Parathyroid adenoma (tissue), 2 donors: Measurements from ENCODE around the gene ZNF236.

ENCODE experiments used
- H2AFZ ChIP-seq: fragments of 300-600 bp; sonication (generic); one replicate; pipeline ENCODE4 v1.7.0; 2017; ENCODE audit warnings: antibody characterized with exemption, mild to moderate bottlenecking
- H3K27ac ChIP-seq: fragments of 300-600 bp; sonication (generic); one replicate; pipeline ENCODE4 v1.7.0; 2017
- H3K27me3 ChIP-seq: fragments of 300-600 bp; sonication (generic); one replicate; pipeline ENCODE4 v1.7.0; 2017; ENCODE audit warnings: low read length; ENCODE audit not compliant: control insufficient read depth, insufficient read depth
- H3K36me3 ChIP-seq: fragments of 300-600 bp; sonication (generic); one replicate; pipeline ENCODE4 v1.7.0; 2017; ENCODE audit warnings: low read length; ENCODE audit not compliant: control insufficient read depth, insufficient read depth
- H3K4me1 ChIP-seq: fragments of 300-600 bp; sonication (generic); one replicate; pipeline ENCODE4 v1.7.0; 2017; ENCODE audit warnings: control low read depth
- H3K4me2 ChIP-seq: fragments of 300-600 bp; sonication (generic); one replicate; pipeline ENCODE4 v1.7.0; 2017; ENCODE audit warnings: low read length
- H3K4me3 ChIP-seq: fragments of 300-600 bp; sonication (generic); one replicate; pipeline ENCODE4 v1.7.0; 2017; ENCODE audit warnings: low read depth, low read length
- H3K79me2 ChIP-seq: fragments of 300-600 bp; sonication (generic); one replicate; pipeline ENCODE4 v1.7.0; 2017; ENCODE audit warnings: control low read depth
- H3K9ac ChIP-seq: fragments of 300-600 bp; sonication (generic); one replicate; pipeline ENCODE4 v1.7.0; 2017; ENCODE audit warnings: mild to moderate bottlenecking
- H3K9me3 ChIP-seq: fragments of 300-600 bp; sonication (generic); one replicate; pipeline ENCODE4 v1.7.0; 2017; ENCODE audit warnings: low read length; ENCODE audit not compliant: control insufficient read depth
- TF ChIP-seq, protein P1 (sequence below): fragments of 300-600 bp; sonication (generic); IDR thresholded peaks from one replicate; pipeline ENCODE4 v1.7.0; 2017; ENCODE audit warnings: antibody characterized with exemption, mild to moderate bottlenecking
- donor health status: primary hyperparathyroidism.

The ZNF236 gene

GRCh38 chr18:76801567-76802505, 20.5 kb upstream of the ZNF236 start:
- Histone ChIP-seq H3K9me3 (no peaks in the 10 kb centered on the region), H3K9ac (no peak overlapping the region)
- TF ChIP-seq, protein P1, sequence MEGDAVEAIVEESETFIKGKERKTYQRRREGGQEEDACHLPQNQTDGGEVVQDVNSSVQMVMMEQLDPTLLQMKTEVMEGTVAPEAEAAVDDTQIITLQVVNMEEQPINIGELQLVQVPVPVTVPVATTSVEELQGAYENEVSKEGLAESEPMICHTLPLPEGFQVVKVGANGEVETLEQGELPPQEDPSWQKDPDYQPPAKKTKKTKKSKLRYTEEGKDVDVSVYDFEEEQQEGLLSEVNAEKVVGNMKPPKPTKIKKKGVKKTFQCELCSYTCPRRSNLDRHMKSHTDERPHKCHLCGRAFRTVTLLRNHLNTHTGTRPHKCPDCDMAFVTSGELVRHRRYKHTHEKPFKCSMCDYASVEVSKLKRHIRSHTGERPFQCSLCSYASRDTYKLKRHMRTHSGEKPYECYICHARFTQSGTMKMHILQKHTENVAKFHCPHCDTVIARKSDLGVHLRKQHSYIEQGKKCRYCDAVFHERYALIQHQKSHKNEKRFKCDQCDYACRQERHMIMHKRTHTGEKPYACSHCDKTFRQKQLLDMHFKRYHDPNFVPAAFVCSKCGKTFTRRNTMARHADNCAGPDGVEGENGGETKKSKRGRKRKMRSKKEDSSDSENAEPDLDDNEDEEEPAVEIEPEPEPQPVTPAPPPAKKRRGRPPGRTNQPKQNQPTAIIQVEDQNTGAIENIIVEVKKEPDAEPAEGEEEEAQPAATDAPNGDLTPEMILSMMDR, result peak; percentile 93

GRCh38 chr18:76803413-76803812, 18.9 kb upstream of the ZNF236 start:
- H3K79me2 ChIP-seq, result no peaks in the 10 kb centered on the region
- H3K4me2 ChIP-seq, result no peak overlapping the region

More at GRCh38 chr18:76801567-76802505, 20.5 kb upstream of the ZNF236 start:
- Histone ChIP-seq H3K4me3 (no peak overlapping the region), H2AFZ (peak overlapping the region; percentile 78), H3K4me1 (peaks cover 4% of the 10 kb centered on the region), H3K27ac (no peak overlapping the region), H3K79me2 (no peaks in the 10 kb centered on the region), H3K27me3 (no peaks in the 10 kb centered on the region), H3K4me2 (peak overlapping the region; percentile 61), H3K36me3 (no peaks in the 10 kb centered on the region)

GRCh38 chr18:76803814-76804213, 18.5 kb upstream of the ZNF236 start:
- Histone ChIP-seq H3K4me3 (no peak overlapping the region), H3K36me3 (no peaks in the 10 kb centered on the region), H3K27ac (no peak overlapping the region), H3K79me2 (no peaks in the 10 kb centered on the region), H3K27me3 (no peaks in the 10 kb centered on the region), H3K9me3 (no peaks in the 10 kb centered on the region), H3K4me1 (peaks cover 4% of the 10 kb centered on the region), H3K4me2 (no peak overlapping the region), H2AFZ (peak overlapping the region; percentile 63), H3K9ac (no peak overlapping the region)
- TF ChIP-seq, protein P1, result peak; percentile 80

More at GRCh38 chr18:76803413-76803812, 18.9 kb upstream of the ZNF236 start:
- H3K4me1 ChIP-seq, result peaks cover 4% of the 10 kb centered on the region
- H3K9ac ChIP-seq, result no peak overlapping the region
- H3K4me3 ChIP-seq, result no peak overlapping the region
- H2AFZ ChIP-seq, result peak overlapping the region; percentile 63
- H3K27ac ChIP-seq, result no peak overlapping the region
- TF ChIP-seq, protein P1, result no peak
- no peaks in the 10 kb centered on the region for H3K27me3 ChIP-seq
- H3K9me3 ChIP-seq, result no peaks in the 10 kb centered on the region
- no peaks in the 10 kb centered on the region for H3K36me3 ChIP-seq

GRCh38 chr18:76805221-76805620, 17.1 kb upstream of the ZNF236 start:
- no peaks in the 10 kb centered on the region for H3K36me3 ChIP-seq
- no peaks in the 10 kb centered on the region for H3K9me3 ChIP-seq
- no peak overlapping the region for H2AFZ ChIP-seq
- no peaks in the 10 kb centered on the region for H3K27me3 ChIP-seq
- H3K79me2 ChIP-seq, result no peaks in the 10 kb centered on the region
- peaks cover 4% of the 10 kb centered on the region for H3K4me1 ChIP-seq
- no peak overlapping the region for H3K27ac ChIP-seq
- no peak overlapping the region for H3K4me2 ChIP-seq
- H3K4me3 ChIP-seq, result no peak overlapping the region
- no peak overlapping the region for H3K9ac ChIP-seq
- TF ChIP-seq, protein P1, result no peak
